ENCODE results near the gene CCDC51.
A peak's percentile ranks its signal among the peaks of the same experiment; 100 is the strongest.
"Not testable (repeated sequence)": the region's sequence is repeated elsewhere in the genome, so short reads cannot be mapped to it uniquely, and the experiment has no call there.

CCDC51 gene

GRCh38 chr3:48465531-48466378, 25.8 kb upstream of the CCDC51 start:
- DNase-seq (ENCODE audit: low spot score): peak; percentile 93

- DNase-seq (ENCODE audit: low spot score): no peak
Measured at GRCh38 chr3:48465237-48465530, 25.3 kb upstream of the CCDC51 start.

DNA sequence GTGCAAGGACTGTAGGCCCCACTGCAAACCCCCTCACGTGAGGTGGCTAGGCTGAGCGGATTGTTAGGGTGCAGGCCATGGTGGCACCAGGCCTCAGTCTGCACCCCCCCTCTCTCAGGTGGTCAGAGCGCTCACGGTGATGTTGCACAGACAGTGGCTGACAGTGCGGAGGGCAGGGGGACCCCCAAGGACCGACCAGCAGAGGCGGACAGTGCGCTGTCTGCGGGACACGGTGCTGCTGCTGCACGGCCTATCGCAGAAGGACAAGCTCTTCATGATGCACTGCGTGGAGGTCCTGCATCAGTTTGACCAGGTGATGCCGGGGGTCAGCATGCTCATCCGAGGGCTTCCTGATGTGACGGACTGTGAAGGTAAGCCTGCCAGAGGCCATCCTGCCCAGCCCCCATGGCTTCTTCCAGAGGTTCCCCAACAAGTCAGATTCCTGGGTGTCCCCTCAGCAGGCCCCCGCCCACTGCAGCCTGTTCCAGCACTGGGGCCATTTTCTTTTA, 24.8 kb upstream of the CCDC51 start:
- DNase-seq (ENCODE audit: low spot score): no peak

GRCh38 chr3:48463703-48464102, 23.8 kb upstream of the CCDC51 start:
- DNase-seq (ENCODE audit: low spot score): no peak

GRCh38 chr3:48461767-48462166, 21.8 kb upstream of the CCDC51 start:
- not testable (repeated sequence) for DNase-seq (ENCODE audit: low spot score)

DNA sequence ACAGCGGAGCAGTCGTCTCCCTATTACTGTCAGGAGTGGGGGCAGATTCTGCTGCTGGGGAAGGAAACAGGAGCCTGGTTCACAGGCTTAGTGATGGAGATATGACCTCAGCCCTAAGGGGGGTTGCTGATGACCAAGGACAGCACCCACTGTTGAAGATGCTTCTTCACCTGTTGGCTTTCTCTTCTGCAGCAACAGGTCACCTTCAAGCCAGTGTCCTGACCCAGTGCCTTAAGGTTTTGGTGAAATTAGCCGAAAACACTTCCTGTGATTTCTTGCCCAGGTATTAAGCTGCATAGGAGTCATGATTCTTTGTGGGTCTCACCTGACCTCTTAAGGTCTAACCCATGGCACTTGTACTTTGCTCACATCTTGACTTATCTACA, 20.6 kb upstream of the CCDC51 start:
- no peak for DNase-seq (ENCODE audit: low spot score)

- DNase-seq (ENCODE audit: low spot score): no peak
Measured at GRCh38 chr3:48459773-48460516, 20.0 kb upstream of the CCDC51 start.

GRCh38 chr3:48459331-48459730, 19.4 kb upstream of the CCDC51 start:
- no peak for DNase-seq (ENCODE audit: low spot score)

GRCh38 chr3:48456456-48456855, 16.5 kb upstream of the CCDC51 start:
- no peak for DNase-seq (ENCODE audit: low spot score)

- DNase-seq (ENCODE audit: low spot score): no peak
Measured at GRCh38 chr3:48451270-48451669, 11.4 kb upstream of the CCDC51 start.

GRCh38 chr3:48446425-48447193, 6.7 kb upstream of the CCDC51 start, which contains the start of gene ATRIP:
ATRIP (plus strand) TSS chr3:48446737; CDS start chr3:48446846, 109 bp downstream.
- DNase-seq (ENCODE audit: low spot score): peak; percentile 90

DNA sequence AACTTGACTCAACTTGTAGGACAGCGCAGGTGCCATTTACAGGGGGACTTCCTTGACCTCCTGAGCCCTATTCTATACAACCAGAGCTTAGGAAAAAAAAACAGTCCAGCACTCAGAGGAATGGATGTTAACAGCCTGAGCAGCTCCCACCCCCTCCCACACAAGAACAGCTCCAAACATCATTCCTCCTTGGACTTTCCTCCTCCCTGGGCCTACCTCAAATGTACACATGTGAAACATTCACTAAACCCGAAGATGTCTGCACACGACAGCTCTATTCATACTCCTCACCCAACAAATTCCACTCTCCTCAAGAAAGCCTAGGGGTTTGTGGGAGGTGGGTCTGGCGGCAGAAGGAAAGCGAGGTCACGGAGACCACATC, 6.1 kb upstream of the CCDC51 start:
- no peak for DNase-seq (ENCODE audit: low spot score)

GRCh38 chr3:48445277-48445882, 5.5 kb upstream of the CCDC51 start:
- DNase-seq (ENCODE audit: low spot score): peak; percentile 24

- no peak for DNase-seq (ENCODE audit: low spot score)
Measured at GRCh38 chr3:48441940-48442339, 2.0 kb upstream of the CCDC51 start.

DNA sequence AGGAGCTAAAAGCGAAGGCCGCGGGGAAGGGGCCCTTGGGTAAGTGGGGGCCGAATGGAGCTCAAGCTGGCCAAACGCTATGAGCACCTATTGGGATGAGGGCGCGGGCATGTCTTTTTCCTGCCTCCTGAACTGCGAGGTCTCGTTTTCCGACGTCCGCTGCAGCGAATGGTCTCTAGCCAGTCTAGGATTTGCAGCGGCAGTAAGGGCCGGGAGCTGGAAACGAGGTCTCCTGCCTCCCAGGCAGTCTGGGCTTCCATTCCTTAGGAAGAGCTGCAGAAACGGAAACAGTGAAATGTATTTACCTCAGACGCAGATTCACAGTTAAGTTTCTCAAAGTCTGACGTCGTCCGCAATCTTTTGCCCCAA, 655 bp upstream of the CCDC51 start:
- peak; percentile 21 for DNase-seq (ENCODE audit: low spot score)

DNA sequence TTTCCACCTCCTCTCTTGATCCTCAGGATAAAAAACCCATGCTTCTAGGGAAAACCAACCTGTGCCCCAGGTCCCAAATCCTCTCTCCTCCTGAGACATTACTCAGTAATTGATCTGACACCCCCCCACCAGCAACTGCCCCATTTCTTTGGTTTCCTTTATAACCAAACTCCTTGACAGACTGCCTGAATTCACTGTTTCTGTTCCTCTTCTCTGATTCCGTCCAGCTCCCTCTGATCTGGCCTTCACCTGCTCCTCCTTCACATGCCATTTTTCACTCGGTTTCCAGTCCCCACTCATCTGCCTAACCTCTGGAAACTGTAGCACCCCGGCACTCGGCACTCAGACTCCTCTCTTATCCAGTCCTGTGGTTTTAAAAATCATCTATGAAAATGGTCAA, 2.1 kb downstream of the CCDC51 start:
- DNase-seq (ENCODE audit: low spot score): no peak

DNA sequence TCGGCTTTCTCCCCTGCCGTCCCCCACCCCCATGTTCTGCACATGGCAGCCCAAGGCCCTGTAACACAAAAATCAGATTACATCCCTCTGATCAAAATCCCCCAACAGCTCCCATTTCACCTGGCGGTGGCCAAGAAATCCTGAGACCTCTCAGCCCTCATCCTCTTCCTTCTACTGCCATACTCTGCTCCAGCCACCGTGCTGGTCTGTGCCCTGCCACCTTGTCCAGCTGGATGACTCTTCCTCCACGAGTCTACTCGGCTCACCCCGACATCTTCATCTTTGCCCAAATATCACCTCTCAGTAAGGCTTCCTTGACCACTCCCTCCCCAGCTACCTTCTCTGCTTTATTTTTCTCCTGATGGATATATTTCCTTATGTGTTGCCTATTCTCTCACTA, 3.1 kb downstream of the CCDC51 start:
- no peak for DNase-seq (ENCODE audit: low spot score)

DNA sequence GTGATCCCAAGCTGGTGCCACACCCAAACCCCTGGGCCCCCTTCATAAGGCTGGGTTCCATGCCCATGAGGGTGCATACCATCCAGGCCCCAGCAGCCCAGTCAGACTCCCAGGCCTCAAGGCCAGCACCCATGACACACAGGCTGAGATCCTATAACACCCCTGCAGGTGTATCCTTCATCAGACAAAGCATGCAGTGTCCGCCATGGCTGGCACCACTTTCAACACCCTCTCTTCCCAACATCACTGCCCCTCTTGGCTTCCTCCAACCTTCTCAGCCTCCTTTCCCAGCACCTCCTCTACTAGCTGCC, 3.5 kb downstream of the CCDC51 start:
- DNase-seq (ENCODE audit: low spot score): no peak

DNA sequence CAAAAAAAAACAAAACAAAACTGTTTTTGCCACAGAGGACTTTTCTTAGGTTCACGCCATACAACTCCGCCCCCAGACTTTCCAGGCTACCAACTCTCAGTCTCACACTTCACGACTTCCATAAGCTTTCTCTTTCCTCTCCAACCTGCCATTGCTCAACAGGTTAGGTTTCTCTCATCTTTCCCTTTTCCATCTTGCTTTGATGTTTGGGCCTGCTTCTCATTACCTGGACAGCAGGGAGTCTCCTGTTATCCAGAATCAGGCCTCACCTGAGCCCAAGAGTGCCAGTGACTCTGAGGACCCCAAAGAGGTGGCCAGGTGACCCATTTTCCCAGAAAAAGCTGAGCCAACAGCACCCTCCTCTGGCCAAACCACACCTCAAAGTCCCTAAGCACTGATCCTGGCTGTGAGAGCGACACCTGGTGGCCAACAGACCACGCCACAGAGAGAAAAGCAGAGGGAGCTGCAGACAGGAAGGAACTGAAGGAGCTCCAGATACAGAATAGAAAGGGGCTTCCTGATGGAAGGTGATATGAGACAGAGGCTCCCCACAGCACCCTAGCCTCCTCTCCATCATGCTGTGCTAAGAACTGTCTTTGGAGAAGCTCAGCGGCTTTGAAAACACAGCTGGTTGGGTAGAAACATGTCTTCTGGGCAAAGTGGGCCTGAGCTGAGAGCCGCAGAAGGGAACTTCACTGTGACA, 4.0 kb downstream of the CCDC51 start:
- DNase-seq (ENCODE audit: low spot score): peak; percentile 86

GRCh38 chr3:48435223-48435595, 4.7 kb downstream of the CCDC51 start:
- DNase-seq (ENCODE audit: low spot score): no peak

DNA sequence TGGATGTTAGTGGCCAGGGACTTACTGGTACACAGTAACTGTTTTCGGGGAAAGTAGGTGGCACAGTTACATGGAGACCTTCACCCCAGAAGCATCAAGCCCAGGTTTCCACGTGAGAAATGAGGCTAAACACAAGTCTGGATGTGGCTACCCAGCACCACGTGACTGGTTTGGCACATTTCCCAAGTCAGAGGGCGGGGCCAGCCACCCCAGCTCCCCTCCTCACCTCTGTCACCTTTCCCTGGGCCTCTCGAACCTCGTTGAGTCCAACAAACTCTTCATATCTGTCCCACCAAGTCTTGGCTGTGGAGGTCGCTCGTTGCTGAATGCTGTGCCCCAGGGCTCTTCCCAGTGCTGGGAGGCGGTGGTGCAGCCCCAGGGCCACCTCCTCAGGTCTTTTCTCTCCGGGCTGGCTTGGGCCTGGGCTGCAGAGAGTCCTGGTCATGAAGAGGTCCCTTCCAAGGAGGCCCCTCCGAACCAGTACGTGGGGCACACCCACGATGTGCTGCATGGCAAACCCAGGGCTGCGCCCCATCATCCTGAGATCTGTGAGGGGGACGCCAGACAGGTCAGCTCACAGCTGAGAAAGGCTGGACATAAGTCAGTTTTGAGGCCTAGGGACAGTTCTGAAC, 5.2 kb downstream of the CCDC51 start:
- DNase-seq (ENCODE audit: low spot score): no peak

All from RKO (cell line).